Activated T-cell treated with anti-CD3 and anti-CD28 coated beads, Interleukin-2, amount 50 U/mL, for 4 hours (primary cell): Measurements from ENCODE around the gene FBXO42. TPM values are rescaled to one million over a fixed set of nuclear protein-coding genes. Genes with fewer than 3 reads are reported as not detected.
"Not testable (repeated sequence)": the region's sequence is repeated elsewhere in the genome, so short reads cannot be mapped to it uniquely, and the experiment has no call there.

Source experiments
- ATAC-seq, 2 donors: fragments of 200-7000 bp; cut with Tn5 transposase; one replicate each; pipeline ENCODE4 v1.10.0; 2021
- DNase-seq: peaks from one replicate; pipeline ENCODE4 v3.0.0-alpha.2; 2020
- H3K27me3 Mint-ChIP-seq: one replicate; pipeline ENCODE4 v1.8.0; 2021; ENCODE audit warnings: low read depth, mixed read lengths
- H3K36me3 Mint-ChIP-seq: one replicate; pipeline ENCODE4 v1.8.0; 2022; ENCODE audit warnings: mixed read lengths; ENCODE audit not compliant: insufficient read depth
- H3K4me1 Mint-ChIP-seq: one replicate; pipeline ENCODE4 v1.8.0; 2021; ENCODE audit warnings: low read depth, mixed read lengths
- H3K4me3 Mint-ChIP-seq: one replicate; pipeline ENCODE4 v1.8.0; 2021; ENCODE audit warnings: mild to moderate bottlenecking, moderate library complexity, mixed read lengths
- H3K9me3 Mint-ChIP-seq: one replicate; pipeline ENCODE4 v1.8.0; 2021; ENCODE audit warnings: mixed read lengths
- total RNA-seq, 3 donors: library from RNA; stranded (reverse); gene quantifications; one replicate each; pipeline ENCODE4 v1.2.1, GENCODE V29; 2021

FBXO42 gene
- total RNA-seq, 3 donors from 2014 or later, result 12.4 to 14.3 (median 13.4) TPM

- no peak overlapping the region for H3K4me3 Mint-ChIP-seq
- H3K9me3 Mint-ChIP-seq, result no peaks in the 10 kb centered on the region
- ATAC-seq (no peak), DNase-seq (no peak)
- peaks cover 10% of the 10 kb centered on the region for H3K36me3 Mint-ChIP-seq
- no peaks in the 10 kb centered on the region for H3K27me3 Mint-ChIP-seq
- peaks cover 2% of the 10 kb centered on the region for H3K4me1 Mint-ChIP-seq
Observed at GRCh38 chr1:16276302-16277030, 75.8 kb downstream of the FBXO42 start.

- DNase-seq, result no peak
- no peak for ATAC-seq
- H3K4me1 Mint-ChIP-seq, result peaks cover 6% of the 10 kb centered on the region
- peaks cover 15% of the 10 kb centered on the region for H3K36me3 Mint-ChIP-seq
- no peaks in the 10 kb centered on the region for H3K27me3 Mint-ChIP-seq
- no peak overlapping the region for H3K4me3 Mint-ChIP-seq
- H3K9me3 Mint-ChIP-seq, result no peaks in the 10 kb centered on the region
Observed at GRCh38 chr1:16275591-16275990, 76.7 kb downstream of the FBXO42 start.

GRCh38 chr1:16267690-16268180 lies 84.5 kb downstream of the FBXO42 start:
- ATAC-seq (no peak), DNase-seq (no peak)
- H3K27me3 Mint-ChIP-seq, result no peaks in the 10 kb centered on the region
- peaks cover 17% of the 10 kb centered on the region for H3K4me1 Mint-ChIP-seq
- H3K9me3 Mint-ChIP-seq, result no peaks in the 10 kb centered on the region
- H3K36me3 Mint-ChIP-seq, result peaks cover 10% of the 10 kb centered on the region
- no peak overlapping the region for H3K4me3 Mint-ChIP-seq

- ATAC-seq, result no peak
- H3K36me3 Mint-ChIP-seq, result peaks cover 10% of the 10 kb centered on the region
- no peak for DNase-seq
- no peaks in the 10 kb centered on the region for H3K9me3 Mint-ChIP-seq
- no peak overlapping the region for H3K4me3 Mint-ChIP-seq
- no peaks in the 10 kb centered on the region for H3K27me3 Mint-ChIP-seq
- H3K4me1 Mint-ChIP-seq, result peaks cover 17% of the 10 kb centered on the region
Observed at GRCh38 chr1:16266411-16267118, 85.7 kb downstream of the FBXO42 start.

- no peak for ATAC-seq
Observed at GRCh38 chr1:16262067-16262466, 90.2 kb downstream of the FBXO42 start.

GRCh38 chr1:16260814-16261213 lies 91.5 kb downstream of the FBXO42 start:
- H3K4me3 Mint-ChIP-seq, result no peak overlapping the region
- H3K27me3 Mint-ChIP-seq, result no peaks in the 10 kb centered on the region
- no peak for DNase-seq
- no peaks in the 10 kb centered on the region for H3K9me3 Mint-ChIP-seq
- no peak for ATAC-seq
- H3K4me1 Mint-ChIP-seq, result no peaks in the 10 kb centered on the region
- peaks cover 6% of the 10 kb centered on the region for H3K36me3 Mint-ChIP-seq

More at GRCh38 chr1:16262067-16262466, 90.2 kb downstream of the FBXO42 start:
- no peaks in the 10 kb centered on the region for H3K36me3 Mint-ChIP-seq
- DNase-seq, result no peak
- H3K27me3 Mint-ChIP-seq, result no peaks in the 10 kb centered on the region
- H3K9me3 Mint-ChIP-seq, result no peaks in the 10 kb centered on the region
- no peak overlapping the region for H3K4me3 Mint-ChIP-seq
- no peaks in the 10 kb centered on the region for H3K4me1 Mint-ChIP-seq

GRCh38 chr1:16258591-16259135 lies 93.6 kb downstream of the FBXO42 start:
- no peak overlapping the region for H3K4me3 Mint-ChIP-seq
- H3K27me3 Mint-ChIP-seq, result no peaks in the 10 kb centered on the region
- H3K9me3 Mint-ChIP-seq, result no peaks in the 10 kb centered on the region
- DNase-seq (no peak), ATAC-seq (no peak)
- H3K4me1 Mint-ChIP-seq, result no peaks in the 10 kb centered on the region
- H3K36me3 Mint-ChIP-seq, result peaks cover 17% of the 10 kb centered on the region

GRCh38 chr1:16257968-16258367 lies 94.3 kb downstream of the FBXO42 start:
- no peak overlapping the region for H3K4me3 Mint-ChIP-seq
- H3K27me3 Mint-ChIP-seq, result no peaks in the 10 kb centered on the region
- H3K9me3 Mint-ChIP-seq, result no peaks in the 10 kb centered on the region
- H3K36me3 Mint-ChIP-seq, result peaks cover 20% of the 10 kb centered on the region
- ATAC-seq, result no peak
- H3K4me1 Mint-ChIP-seq, result no peaks in the 10 kb centered on the region
- DNase-seq, result no peak

- DNase-seq, H3K4me3 Mint-ChIP-seq, ATAC-seq, H3K27me3 Mint-ChIP-seq, H3K4me1 Mint-ChIP-seq, H3K9me3 Mint-ChIP-seq: not testable (repeated sequence)
- H3K36me3 Mint-ChIP-seq, result peaks cover 21% of the 10 kb centered on the region
Observed at GRCh38 chr1:16257556-16257955, 94.7 kb downstream of the FBXO42 start.

GRCh38 chr1:16256478-16256877 lies 95.8 kb downstream of the FBXO42 start:
- H3K27me3 Mint-ChIP-seq, result no peaks in the 10 kb centered on the region
- no peak overlapping the region for H3K4me3 Mint-ChIP-seq
- H3K36me3 Mint-ChIP-seq, result peaks cover 29% of the 10 kb centered on the region

GRCh38 chr1:16254263-16254928 lies 97.9 kb downstream of the FBXO42 start:
- H3K36me3 Mint-ChIP-seq, result peaks cover 32% of the 10 kb centered on the region

More at GRCh38 chr1:16256478-16256877, 95.8 kb downstream of the FBXO42 start:
- ATAC-seq (no peak), DNase-seq (no peak)
- Mint-ChIP-seq H3K4me1 (no peaks in the 10 kb centered on the region), H3K9me3 (no peaks in the 10 kb centered on the region)

GRCh38 chr1:16253332-16253922 lies 98.9 kb downstream of the FBXO42 start:
- H3K4me1 Mint-ChIP-seq, result peaks cover 15% of the 10 kb centered on the region
- no peak for DNase-seq
- no peak overlapping the region for H3K4me3 Mint-ChIP-seq
- H3K27me3 Mint-ChIP-seq, result no peaks in the 10 kb centered on the region
- H3K36me3 Mint-ChIP-seq, result peaks cover 32% of the 10 kb centered on the region
- ATAC-seq, result no peak
- H3K9me3 Mint-ChIP-seq, result no peaks in the 10 kb centered on the region

More at GRCh38 chr1:16254263-16254928, 97.9 kb downstream of the FBXO42 start:
- Mint-ChIP-seq H3K4me3 (no peak overlapping the region), H3K4me1 (peaks cover 6% of the 10 kb centered on the region), H3K9me3 (no peaks in the 10 kb centered on the region), H3K27me3 (no peaks in the 10 kb centered on the region)
- DNase-seq (no peak), ATAC-seq (no peak)

- no peak for ATAC-seq
Observed at GRCh38 chr1:16252912-16253311, 99.4 kb downstream of the FBXO42 start.

GRCh38 chr1:16251381-16251780 lies 100.9 kb downstream of the FBXO42 start:
- peaks cover 36% of the 10 kb centered on the region for H3K36me3 Mint-ChIP-seq
- H3K27me3 Mint-ChIP-seq, result no peaks in the 10 kb centered on the region
- no peak for ATAC-seq

More at GRCh38 chr1:16252912-16253311, 99.4 kb downstream of the FBXO42 start:
- H3K4me1 Mint-ChIP-seq, result peaks cover 15% of the 10 kb centered on the region
- no peak for DNase-seq
- H3K9me3 Mint-ChIP-seq, result no peaks in the 10 kb centered on the region
- peaks cover 32% of the 10 kb centered on the region for H3K36me3 Mint-ChIP-seq
- no peaks in the 10 kb centered on the region for H3K27me3 Mint-ChIP-seq
- H3K4me3 Mint-ChIP-seq, result no peak overlapping the region

More at GRCh38 chr1:16251381-16251780, 100.9 kb downstream of the FBXO42 start:
- Mint-ChIP-seq H3K9me3 (no peaks in the 10 kb centered on the region), H3K4me1 (peaks cover 15% of the 10 kb centered on the region), H3K4me3 (no peak overlapping the region)
- no peak for DNase-seq
